OCI-LY1 (cell line): ENCODE measurements around the gene LEP.

Experiments
- EZH2 ChIP-seq: fragments of 200-600 bp; sonication (generic), shearing (Covaris generic); IDR thresholded peaks from 2 replicates; pipeline ENCODE4 v1.8.0; 2017; ENCODE audit warnings: borderline replicate concordance, mixed run types, mild to moderate bottlenecking, antibody characterized with exemption, low read length, moderate library complexity, mixed read lengths
- TF ChIP-seq, protein P1 (sequence below): fragments of 200-600 bp; sonication (generic), shearing (Covaris generic); IDR thresholded peaks from 2 replicates; pipeline ENCODE4 v1.5.1; 2017; ENCODE audit warnings: mild to moderate bottlenecking, antibody characterized with exemption, low read length, moderate library complexity, mixed read lengths

GRCh38 chr7:128266883-128267594, 26.0 kb downstream of the LEP start:
- TF ChIP-seq, protein P1, sequence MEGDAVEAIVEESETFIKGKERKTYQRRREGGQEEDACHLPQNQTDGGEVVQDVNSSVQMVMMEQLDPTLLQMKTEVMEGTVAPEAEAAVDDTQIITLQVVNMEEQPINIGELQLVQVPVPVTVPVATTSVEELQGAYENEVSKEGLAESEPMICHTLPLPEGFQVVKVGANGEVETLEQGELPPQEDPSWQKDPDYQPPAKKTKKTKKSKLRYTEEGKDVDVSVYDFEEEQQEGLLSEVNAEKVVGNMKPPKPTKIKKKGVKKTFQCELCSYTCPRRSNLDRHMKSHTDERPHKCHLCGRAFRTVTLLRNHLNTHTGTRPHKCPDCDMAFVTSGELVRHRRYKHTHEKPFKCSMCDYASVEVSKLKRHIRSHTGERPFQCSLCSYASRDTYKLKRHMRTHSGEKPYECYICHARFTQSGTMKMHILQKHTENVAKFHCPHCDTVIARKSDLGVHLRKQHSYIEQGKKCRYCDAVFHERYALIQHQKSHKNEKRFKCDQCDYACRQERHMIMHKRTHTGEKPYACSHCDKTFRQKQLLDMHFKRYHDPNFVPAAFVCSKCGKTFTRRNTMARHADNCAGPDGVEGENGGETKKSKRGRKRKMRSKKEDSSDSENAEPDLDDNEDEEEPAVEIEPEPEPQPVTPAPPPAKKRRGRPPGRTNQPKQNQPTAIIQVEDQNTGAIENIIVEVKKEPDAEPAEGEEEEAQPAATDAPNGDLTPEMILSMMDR = peak; percentile 5; the same call in 1 of the 2 replicates
- TF ChIP-seq EZH2 = no peak
